LHCN-M2 (cell line): Measurements from ENCODE around the gene POU3F3. TPM values are rescaled to one million over a fixed set of nuclear protein-coding genes. Genes with fewer than 3 reads are reported as not detected.
A peak's percentile ranks its signal among the peaks of the same experiment; 100 is the strongest.

Experiments used
- DNase-seq: peaks from one replicate; pipeline ENCODE4 v3.0.0-alpha.2; 2012; ENCODE audit warnings: low read depth
- total RNA-seq: library from RNA; depleted of rRNA; stranded (reverse); fragments of >200 nt; gene quantifications from 2 replicates; pipeline ENCODE4 v1.2.3, GENCODE V29; 2014

POU3F3 gene
- total RNA-seq, 1 experiment from 2014 or later = not detected

DNA sequence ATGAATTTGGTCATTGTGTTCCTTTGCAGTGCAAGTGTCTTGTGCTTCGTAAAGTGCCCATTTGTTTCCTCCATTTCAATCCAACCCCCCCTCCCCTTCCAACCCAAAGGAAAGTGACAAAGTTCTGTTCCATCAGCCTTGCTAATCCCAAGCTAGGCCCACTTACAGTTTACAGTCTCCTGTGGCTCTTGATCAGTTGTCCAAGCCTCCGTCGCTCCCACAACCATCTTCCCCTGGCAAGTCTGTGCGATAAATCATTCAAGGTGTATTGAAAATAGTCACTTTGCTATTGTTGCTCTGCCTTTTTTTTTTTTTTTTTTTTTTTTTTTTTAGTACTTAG, 6.5 kb downstream of the POU3F3 start:
- DNase-seq = no peak

GRCh38 chr2:104861351-104862057, 7.6 kb downstream of the POU3F3 start:
- DNase-seq = no peak

DNA sequence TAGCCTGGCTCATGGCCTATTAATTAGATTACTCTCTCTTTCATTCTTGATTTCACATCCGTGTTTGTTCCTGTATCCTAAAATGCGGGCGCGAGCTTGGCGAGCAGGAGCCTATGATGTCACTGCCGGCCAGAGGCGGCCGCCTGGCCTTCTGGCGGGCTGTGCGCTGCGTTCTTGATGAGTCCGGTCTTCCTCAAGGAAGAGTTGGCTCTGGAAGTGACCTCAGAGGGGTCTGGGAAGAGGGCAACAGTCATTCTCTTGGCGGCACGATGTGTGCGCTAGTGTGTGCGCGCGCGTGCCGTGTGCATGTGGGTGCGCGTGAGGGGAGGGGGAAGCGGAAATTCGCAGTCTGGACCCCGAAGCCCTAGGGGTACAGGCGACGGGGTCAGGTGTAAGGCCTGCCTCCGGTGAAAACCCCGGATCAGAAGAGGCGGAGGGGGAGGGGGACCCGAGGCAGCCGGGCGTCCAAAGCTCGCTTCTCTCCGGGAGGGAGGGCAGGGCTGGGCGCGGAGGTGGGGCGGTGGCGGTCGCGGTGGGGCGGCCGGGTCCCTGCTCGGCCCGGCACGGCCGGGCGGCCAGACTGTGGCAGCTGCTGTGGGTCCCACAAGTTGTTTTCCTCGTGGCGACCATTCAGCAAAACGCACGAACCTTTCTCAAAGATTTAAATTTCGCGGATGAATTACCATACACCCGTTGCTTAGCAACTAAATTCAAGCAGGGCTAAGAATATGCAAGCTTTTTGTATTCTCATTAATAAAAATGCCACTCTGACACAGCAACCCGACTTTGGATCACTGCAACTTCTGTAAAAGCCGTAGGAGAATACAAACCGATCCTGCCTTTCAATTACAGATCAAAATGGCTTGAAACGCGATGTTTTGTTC, 8.4 kb downstream of the POU3F3 start:
- DNase-seq = no peak

DNA sequence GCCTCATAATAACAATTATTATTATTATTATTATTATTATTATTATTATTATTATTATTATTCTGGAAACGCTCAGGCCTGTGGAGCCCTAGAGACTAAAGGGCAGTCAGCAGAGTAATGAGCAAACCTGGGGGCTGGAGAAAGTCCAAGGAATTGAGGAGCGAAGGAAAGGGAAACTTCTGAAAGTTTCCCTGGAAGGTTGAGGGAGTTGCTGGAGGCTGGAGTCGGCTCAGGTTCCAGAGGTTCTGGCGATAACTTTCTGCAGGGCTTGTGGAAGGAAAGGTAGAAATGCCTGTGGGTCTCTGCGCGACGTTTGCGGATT, 9.2 kb downstream of the POU3F3 start:
- no peak for DNase-seq

- DNase-seq = no peak
Measured at GRCh38 chr2:104863468-104864279, 9.8 kb downstream of the POU3F3 start.

DNA sequence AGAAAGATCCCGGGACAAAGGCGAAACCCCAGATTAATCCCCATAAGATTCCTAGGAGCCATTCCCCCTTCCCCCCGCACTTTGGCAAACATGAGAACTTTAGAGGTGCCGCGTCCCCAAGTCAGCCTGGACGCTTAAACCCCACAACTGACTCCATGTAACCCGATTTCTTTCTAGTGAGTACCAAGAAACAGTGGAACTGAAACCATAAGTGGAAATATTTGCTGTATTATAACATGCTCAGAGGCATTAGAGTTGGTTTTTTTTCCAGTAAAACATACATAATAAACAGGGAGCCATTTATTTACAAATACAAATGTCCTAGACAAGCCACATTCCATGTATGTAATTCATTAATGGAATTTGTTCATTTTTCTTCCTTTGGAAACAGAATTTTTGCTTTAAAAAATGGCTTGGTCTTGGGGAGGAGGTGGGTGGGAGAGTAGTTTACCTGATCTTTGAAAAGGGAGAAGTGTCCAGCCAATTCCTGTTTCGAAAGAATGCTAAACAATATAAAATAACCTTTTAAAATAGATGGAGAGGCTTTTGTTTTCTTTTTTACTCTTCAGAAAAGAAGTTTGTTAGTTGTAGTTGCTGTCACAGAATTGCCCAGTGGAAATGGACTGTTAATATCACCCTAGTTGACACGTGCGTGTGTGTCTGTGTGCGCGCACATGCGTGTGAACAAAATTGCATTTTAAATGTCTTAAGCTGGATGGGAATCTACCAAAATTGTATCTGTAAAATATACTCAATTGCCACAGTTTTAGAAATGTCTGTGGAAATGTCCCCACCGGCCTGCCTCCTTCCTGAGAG, 10.6 kb downstream of the POU3F3 start:
- DNase-seq = no peak

GRCh38 chr2:104865096-104865470, 11.2 kb downstream of the POU3F3 start:
- DNase-seq = no peak

DNA sequence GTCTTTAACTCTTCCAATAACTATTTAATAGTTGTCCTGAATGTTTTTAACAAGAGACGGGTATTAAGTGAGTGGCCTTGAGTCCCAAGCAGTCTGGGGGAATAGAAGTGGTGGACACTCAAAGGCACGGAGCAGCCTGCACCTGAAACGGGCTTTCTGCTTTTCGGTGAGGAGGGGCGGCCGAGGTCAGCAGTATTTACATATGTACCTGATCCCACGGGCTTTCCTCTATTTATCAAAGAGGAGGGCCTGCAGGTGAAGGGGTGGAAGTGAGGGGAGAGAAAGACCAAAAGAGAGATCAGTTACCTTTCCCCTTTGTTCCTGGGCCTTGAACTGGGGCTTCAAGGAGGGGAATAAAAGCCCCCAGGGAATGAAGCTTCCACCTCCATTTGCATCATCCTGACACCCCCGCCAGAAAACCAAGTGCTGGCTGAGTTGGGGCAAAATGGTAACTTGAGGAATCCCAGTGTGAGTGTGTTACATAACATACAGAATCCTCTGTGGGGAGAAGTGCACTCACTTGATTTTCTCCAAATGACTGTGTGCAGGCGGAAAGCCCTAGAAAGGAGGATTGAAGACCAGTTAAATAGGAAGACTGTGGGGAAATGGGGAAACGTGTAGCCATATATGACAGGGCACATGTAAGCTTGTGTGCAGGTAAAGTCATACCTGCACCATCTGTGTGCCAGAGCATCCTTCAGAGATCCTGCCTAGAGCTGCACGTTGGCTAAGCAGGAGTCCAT, 12.4 kb downstream of the POU3F3 start:
- DNase-seq = no peak

- no peak for DNase-seq
Measured at GRCh38 chr2:104866883-104867812, 13.2 kb downstream of the POU3F3 start.

GRCh38 chr2:104867813-104868504, 14.0 kb downstream of the POU3F3 start:
- no peak for DNase-seq

GRCh38 chr2:104868505-104868866, 14.6 kb downstream of the POU3F3 start:
- no peak for DNase-seq

DNA sequence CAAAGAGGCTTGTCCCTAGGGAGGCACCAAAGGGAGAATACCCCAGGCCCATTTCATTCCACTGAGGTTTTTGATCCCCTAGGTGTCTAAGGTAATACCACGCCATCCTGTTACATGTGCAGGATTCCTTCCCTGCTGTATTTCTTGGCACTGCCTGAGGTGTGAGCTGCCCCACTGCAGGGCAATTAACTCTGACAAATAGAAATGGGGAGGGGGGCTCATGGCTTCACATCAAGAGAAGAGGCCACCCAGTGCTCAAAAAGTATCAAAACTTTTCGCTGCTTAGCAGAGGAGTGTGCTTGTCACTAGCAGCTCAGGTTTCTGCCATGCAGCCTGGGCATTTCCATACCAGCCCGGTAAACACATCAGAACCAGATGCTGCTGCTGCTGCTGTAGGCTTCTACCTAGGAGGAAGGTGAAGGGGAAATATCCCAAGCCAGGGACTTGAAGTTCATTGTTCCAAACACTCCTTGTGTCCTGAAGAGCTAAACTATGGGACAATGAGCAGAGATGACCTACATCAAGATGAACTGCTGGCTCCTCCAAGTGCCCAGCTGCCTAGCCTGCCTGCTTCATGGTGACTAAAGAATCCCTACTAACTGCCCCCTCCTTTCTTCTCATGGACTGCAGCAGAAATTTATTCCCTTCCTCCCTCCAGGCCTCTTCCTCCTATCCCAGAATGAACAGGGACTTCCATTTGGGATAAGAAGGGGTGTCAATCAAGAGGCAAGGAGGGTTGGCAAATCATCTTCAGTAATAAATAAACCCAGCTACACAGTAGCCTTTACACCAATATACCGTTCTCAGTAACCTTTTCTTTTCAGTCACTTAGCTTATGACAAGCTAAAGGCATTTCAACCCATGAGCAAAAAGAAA, 16.4 kb downstream of the POU3F3 start:
- DNase-seq = no peak

- DNase-seq = no peak
Measured at GRCh38 chr2:104871649-104871971, 17.7 kb downstream of the POU3F3 start.

DNA sequence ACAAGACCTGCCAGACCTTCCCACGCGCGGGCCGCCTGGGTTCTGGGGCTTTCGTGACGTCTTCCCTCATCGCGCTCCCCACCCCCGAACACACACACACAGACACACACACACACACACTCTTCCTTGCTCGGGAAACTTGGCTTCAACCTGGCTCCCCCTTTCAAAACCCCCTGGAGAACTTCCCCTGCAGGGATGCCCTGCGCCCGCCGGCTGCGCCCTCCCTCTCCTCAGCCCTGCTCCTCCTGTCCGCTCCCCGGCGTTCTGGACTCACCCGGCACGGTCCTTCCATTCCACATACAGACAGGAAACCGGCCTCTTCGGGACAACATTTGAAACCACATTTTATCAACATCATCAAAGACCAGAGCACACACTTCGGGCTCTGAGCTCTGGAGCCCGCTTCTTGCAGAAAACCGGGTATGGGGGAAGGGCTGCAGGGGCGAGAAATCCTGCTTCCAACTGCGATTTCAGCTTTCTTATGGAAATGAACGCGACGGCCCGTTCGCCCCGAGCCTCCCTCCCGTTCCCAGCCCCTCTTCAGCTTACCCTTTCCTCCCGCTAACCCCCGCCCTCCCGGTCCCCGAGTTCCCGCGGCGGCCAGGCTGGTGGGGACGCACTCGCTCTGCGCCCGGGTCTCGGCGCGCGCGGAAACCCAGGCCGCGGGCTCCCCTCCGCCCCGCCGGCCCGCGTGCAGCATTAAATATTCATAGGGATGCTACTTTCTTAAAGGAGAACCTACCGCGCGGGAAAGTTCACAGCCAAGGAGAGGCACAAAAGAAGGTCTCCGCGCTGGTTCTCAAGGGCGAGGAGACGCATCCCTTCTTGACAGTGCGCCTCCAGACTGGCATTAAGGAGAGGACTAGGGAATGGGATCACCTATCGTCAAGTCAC, 18.3 kb downstream of the POU3F3 start:
- no peak for DNase-seq

DNA sequence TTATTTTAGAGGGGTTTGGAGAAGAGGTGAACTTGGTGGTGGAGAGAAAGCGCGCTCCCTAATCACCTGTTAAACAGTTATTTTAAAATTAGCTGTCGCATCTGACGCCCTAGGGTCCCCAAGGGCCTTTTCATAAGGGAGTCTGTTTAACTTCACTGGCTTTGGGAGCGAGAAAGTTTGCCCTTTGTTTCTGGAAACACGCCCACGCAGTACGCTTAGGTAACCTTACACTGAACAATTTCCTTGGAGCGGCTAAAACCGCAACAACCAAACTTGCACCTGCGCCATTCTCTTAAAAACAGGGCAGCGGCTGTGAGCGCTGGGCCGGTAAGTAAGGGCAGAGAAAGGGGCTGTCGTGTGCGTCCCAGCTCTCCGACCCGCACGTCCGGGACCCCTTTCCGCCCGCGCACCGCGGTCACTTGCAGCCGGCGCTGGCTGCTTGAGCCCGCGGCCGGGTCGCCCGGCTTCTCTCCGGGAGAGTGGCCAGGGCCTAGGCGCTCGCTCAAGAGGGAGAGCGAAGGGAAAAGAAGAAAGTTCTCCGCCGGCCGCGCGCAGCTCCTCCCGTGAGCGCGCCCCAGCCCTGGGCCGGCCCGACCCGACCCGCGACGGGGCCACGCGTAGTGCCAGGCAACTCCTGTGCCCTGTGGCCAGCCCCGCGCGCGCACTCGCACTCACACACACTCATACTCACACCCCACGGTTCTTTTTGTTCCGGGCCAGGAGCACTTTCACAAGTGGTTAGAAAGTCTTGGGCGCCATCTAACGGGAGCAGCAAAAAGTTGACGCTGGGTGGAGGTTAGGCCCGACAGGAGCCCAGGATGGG, 19.2 kb downstream of the POU3F3 start:
- DNase-seq = peak; percentile 43

- no peak for DNase-seq
Measured at GRCh38 chr2:104873689-104874054, 19.8 kb downstream of the POU3F3 start.
